HEK293 (cell line): Measurements from ENCODE around the gene ZNF771.

ENCODE experiments used
- KLF17 ChIP-seq: fragments of 450-650 bp; formaldehyde crosslinking; IDR thresholded peaks from 2 replicates; pipeline ENCODE4 v1.5.1; 2016; ENCODE audit warnings: missing biosample characterization, missing genetic modification characterization
- KLF9 ChIP-seq: fragments of 450-650 bp; formaldehyde crosslinking; IDR thresholded peaks from 2 replicates; pipeline ENCODE4 v1.5.1; 2016; ENCODE audit warnings: missing biosample characterization, missing genetic modification characterization, low read depth
- PATZ1 ChIP-seq: fragments of 450-650 bp; formaldehyde crosslinking; IDR thresholded peaks from 2 replicates; pipeline ENCODE4 v1.5.1; 2016; ENCODE audit warnings: missing biosample characterization, missing genetic modification characterization
- PRDM1 ChIP-seq: fragments of 450-650 bp; formaldehyde crosslinking; IDR thresholded peaks from 2 replicates; pipeline ENCODE4; 2016; ENCODE audit warnings: missing biosample characterization, missing genetic modification characterization
- SP3 ChIP-seq: fragments of 450-650 bp; formaldehyde crosslinking; IDR thresholded peaks from 2 replicates; pipeline ENCODE4 v1.5.1; 2016; ENCODE audit warnings: missing biosample characterization, missing genetic modification characterization
- ZBTB17 ChIP-seq: fragments of 450-650 bp; formaldehyde crosslinking; IDR thresholded peaks from 2 replicates; pipeline ENCODE4 v1.5.1; 2016; ENCODE audit warnings: missing biosample characterization, missing genetic modification characterization
- ZBTB20 ChIP-seq: fragments of 450-650 bp; formaldehyde crosslinking; IDR thresholded peaks from 2 replicates; pipeline ENCODE4 v1.5.1; 2016; ENCODE audit warnings: missing biosample characterization, missing genetic modification characterization
- ZBTB7A ChIP-seq: fragments of 450-650 bp; formaldehyde crosslinking; IDR thresholded peaks from 2 replicates; pipeline ENCODE4 v1.5.1; 2016; ENCODE audit warnings: low read depth, missing biosample characterization, missing genetic modification characterization
- ZEB2 ChIP-seq: fragments of 450-650 bp; formaldehyde crosslinking; IDR thresholded peaks from 2 replicates; pipeline ENCODE4 v1.5.1; 2016; ENCODE audit warnings: missing biosample characterization, missing genetic modification characterization
- ZIC2 ChIP-seq: fragments of 450-650 bp; formaldehyde crosslinking; IDR thresholded peaks from 2 replicates; pipeline ENCODE4 v1.5.1; 2016; ENCODE audit warnings: missing biosample characterization, missing genetic modification characterization
- ZNF157 ChIP-seq: fragments of 450-650 bp; formaldehyde crosslinking; IDR thresholded peaks from 2 replicates; pipeline ENCODE4 v1.5.1; 2016; ENCODE audit warnings: missing biosample characterization, missing genetic modification characterization
- ZNF23 ChIP-seq: fragments of 450-650 bp; formaldehyde crosslinking; IDR thresholded peaks from 2 replicates; pipeline ENCODE4 v1.5.1; 2016; ENCODE audit warnings: missing biosample characterization, missing genetic modification characterization, borderline replicate concordance
- ZNF324 ChIP-seq: fragments of 450-650 bp; formaldehyde crosslinking; IDR thresholded peaks from 2 replicates; pipeline ENCODE4 v1.5.1; 2016; ENCODE audit warnings: missing biosample characterization, missing genetic modification characterization
- ZNF335 ChIP-seq: fragments of 450-650 bp; formaldehyde crosslinking; conservative IDR thresholded peaks from 2 replicates; pipeline ENCODE4 v1.5.1; 2016; ENCODE audit warnings: missing biosample characterization, missing genetic modification characterization
- ZNF354C ChIP-seq: fragments of 450-650 bp; formaldehyde crosslinking; IDR thresholded peaks from 2 replicates; pipeline ENCODE4 v1.5.1; 2016; ENCODE audit warnings: missing biosample characterization, missing genetic modification characterization, low read depth, borderline replicate concordance
- ZNF366 ChIP-seq: fragments of 450-650 bp; formaldehyde crosslinking; conservative IDR thresholded peaks from 2 replicates; pipeline ENCODE4 v1.5.1; 2016; ENCODE audit warnings: missing biosample characterization, missing genetic modification characterization
- ZNF394 ChIP-seq: fragments of 450-650 bp; formaldehyde crosslinking; IDR thresholded peaks from 2 replicates; pipeline ENCODE4 v1.5.1; 2016; ENCODE audit warnings: missing biosample characterization, missing genetic modification characterization, mild to moderate bottlenecking, moderate library complexity, borderline replicate concordance
- ZNF473 ChIP-seq: fragments of 450-650 bp; formaldehyde crosslinking; IDR thresholded peaks from 2 replicates; pipeline ENCODE4 v1.5.1; 2017; ENCODE audit warnings: missing biosample characterization, missing genetic modification characterization
- ZNF529 ChIP-seq: fragments of 450-650 bp; formaldehyde crosslinking; IDR thresholded peaks from 2 replicates; pipeline ENCODE4 v1.5.1; 2017; ENCODE audit warnings: missing genetic modification characterization, missing biosample characterization; ENCODE audit not compliant: insufficient replicate concordance
- ZNF571 ChIP-seq: fragments of 450-650 bp; formaldehyde crosslinking; IDR thresholded peaks from 2 replicates; pipeline ENCODE4 v1.5.0; 2017; ENCODE audit warnings: missing biosample characterization, missing genetic modification characterization
- ZNF621 ChIP-seq: fragments of 450-650 bp; formaldehyde crosslinking; IDR thresholded peaks from 2 replicates; pipeline ENCODE4 v1.5.1; 2017; ENCODE audit warnings: missing biosample characterization, missing genetic modification characterization
- ZNF639 ChIP-seq: fragments of 450-650 bp; formaldehyde crosslinking; IDR thresholded peaks from 2 replicates; pipeline ENCODE4 v1.5.1; 2016; ENCODE audit warnings: missing biosample characterization, missing genetic modification characterization
- ZNF791 ChIP-seq: fragments of 450-650 bp; formaldehyde crosslinking; IDR thresholded peaks from 2 replicates; pipeline ENCODE4 v1.5.1; 2016; ENCODE audit warnings: missing biosample characterization, missing genetic modification characterization
- TF ChIP-seq, protein P1 (sequence below): fragments of 450-650 bp; formaldehyde crosslinking; IDR thresholded peaks from 2 replicates; pipeline ENCODE4 v1.5.1; 2016; ENCODE audit warnings: missing biosample characterization, missing genetic modification characterization
- TF ChIP-seq, protein P2 (sequence below): fragments of 450-650 bp; formaldehyde crosslinking; IDR thresholded peaks from 2 replicates; pipeline ENCODE4 v1.5.1; 2016; ENCODE audit warnings: missing biosample characterization, missing genetic modification characterization
- TF ChIP-seq, protein P3 (sequence below): fragments of 450-650 bp; formaldehyde crosslinking; IDR thresholded peaks from 2 replicates; pipeline ENCODE4 v1.5.1; 2016; ENCODE audit warnings: missing biosample characterization, missing genetic modification characterization

ZNF771 gene

DNA sequence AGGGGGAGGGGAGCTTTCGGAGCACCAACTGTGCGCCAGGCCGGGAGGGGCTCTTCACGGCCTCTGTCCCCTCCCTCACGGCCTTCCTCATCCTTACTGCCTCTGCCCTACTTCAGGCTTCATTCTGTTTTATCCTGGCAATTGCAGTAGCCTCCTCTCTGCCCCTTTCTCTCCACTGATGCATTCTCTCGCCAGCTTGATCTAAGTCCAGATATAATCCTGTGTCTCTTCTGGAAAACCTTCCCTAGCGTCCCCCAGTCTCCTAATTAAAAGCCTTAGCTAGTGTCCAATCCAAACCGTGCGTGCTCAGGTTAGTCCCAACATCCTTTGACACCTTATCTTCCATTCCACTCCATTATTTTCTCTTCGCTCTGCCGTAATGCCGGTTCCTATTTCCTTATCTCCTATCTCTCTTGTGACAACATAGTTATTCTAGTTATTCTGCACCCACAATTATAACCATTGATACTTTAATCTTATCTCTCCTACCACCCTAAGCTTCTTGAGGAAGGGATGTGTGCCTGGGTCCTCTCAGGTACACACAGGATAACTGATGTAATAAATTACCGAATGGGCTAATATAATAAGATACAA is 11.3 kb upstream of the ZNF771 start (continued):
- peak; percentile 97 for TF ChIP-seq PATZ1
- peak; percentile 12; the same call in 1 of the 2 replicates for TF ChIP-seq ZEB2 (tag by site-specific recombination)
- 0 out of 2 replicates have a peak, but pooled peaks have one; percentile 33 for TF ChIP-seq PRDM1 (tag by site-specific recombination)
- TF ChIP-seq ZNF791 (tag by site-specific recombination), result no peak
- TF ChIP-seq ZNF23, result no peak
- TF ChIP-seq ZIC2 (tag by site-specific recombination), result 0 out of 2 replicates have a peak, but pooled peaks have one; percentile 1
- peak; percentile 65 for TF ChIP-seq ZBTB20
- TF ChIP-seq, protein P1, sequence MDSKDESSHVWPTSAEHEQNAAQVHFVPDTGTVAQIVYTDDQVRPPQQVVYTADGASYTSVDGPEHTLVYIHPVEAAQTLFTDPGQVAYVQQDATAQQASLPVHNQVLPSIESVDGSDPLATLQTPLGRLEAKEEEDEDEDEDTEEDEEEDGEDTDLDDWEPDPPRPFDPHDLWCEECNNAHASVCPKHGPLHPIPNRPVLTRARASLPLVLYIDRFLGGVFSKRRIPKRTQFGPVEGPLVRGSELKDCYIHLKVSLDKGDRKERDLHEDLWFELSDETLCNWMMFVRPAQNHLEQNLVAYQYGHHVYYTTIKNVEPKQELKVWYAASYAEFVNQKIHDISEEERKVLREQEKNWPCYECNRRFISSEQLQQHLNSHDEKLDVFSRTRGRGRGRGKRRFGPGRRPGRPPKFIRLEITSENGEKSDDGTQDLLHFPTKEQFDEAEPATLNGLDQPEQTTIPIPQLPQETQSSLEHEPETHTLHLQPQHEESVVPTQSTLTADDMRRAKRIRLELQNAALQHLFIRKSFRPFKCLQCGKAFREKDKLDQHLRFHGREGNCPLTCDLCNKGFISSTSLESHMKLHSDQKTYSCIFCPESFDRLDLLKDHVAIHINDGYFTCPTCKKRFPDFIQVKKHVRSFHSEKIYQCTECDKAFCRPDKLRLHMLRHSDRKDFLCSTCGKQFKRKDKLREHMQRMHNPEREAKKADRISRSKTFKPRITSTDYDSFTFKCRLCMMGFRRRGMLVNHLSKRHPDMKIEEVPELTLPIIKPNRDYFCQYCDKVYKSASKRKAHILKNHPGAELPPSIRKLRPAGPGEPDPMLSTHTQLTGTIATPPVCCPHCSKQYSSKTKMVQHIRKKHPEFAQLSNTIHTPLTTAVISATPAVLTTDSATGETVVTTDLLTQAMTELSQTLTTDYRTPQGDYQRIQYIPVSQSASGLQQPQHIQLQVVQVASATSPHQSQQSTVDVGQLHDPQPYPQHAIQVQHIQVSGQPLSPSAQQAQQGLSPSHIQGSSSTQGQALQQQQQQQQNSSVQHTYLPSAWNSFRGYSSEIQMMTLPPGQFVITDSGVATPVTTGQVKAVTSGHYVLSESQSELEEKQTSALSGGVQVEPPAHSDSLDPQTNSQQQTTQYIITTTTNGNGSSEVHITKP, result peak; percentile 82
- TF ChIP-seq ZNF354C (tag by site-specific recombination), result no peak
- TF ChIP-seq SP3, result peak; percentile 35; the same call in 1 of the 2 replicates
- TF ChIP-seq ZNF366, result peak; percentile 80
- TF ChIP-seq ZNF335 (tag by site-specific recombination), result peak; percentile 99
- TF ChIP-seq ZNF473 (tag by site-specific recombination), result no peak
- peak; percentile 56; the same call in 1 of the 2 replicates for TF ChIP-seq ZNF639 (tag by site-specific recombination)
- no peak for TF ChIP-seq ZNF571
- TF ChIP-seq, protein P2, sequence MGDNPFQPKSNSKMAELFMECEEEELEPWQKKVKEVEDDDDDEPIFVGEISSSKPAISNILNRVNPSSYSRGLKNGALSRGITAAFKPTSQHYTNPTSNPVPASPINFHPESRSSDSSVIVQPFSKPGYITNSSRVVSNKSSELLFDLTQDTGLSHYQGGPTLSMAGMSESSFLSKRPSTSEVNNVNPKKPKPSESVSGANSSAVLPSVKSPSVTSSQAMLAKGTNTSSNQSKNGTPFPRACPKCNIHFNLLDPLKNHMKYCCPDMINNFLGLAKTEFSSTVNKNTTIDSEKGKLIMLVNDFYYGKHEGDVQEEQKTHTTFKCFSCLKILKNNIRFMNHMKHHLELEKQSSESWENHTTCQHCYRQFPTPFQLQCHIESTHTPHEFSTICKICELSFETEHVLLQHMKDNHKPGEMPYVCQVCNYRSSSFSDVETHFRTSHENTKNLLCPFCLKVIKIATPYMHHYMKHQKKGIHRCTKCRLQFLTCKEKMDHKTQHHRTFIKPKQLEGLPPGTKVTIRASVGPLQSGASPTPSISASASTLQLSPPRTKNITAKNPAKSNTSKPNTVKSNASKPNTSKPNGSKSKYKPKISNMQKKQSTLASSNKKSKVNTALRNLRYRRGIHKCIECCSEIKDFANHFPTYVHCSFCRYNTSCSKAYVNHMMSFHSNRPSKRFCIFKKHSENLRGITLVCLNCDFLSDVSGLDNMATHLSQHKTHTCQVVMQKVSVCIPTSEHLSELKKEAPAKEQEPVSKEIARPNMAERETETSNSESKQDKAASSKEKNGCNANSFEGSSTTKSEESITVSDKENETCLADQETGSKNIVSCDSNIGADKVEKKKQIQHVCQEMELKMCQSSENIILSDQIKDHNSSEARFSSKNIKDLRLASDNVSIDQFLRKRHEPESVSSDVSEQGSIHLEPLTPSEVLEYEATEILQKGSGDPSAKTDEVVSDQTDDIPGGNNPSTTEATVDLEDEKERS (tag by site-specific recombination), result no peak
- no peak for TF ChIP-seq ZNF157
- no peak for TF ChIP-seq ZNF529
- TF ChIP-seq KLF9 (tag by site-specific recombination), result 0 out of 2 replicates have a peak, but pooled peaks have one; percentile 34
- 0 out of 2 replicates have a peak, but pooled peaks have one; percentile 42 for TF ChIP-seq ZBTB7A (tag by site-specific recombination)
- TF ChIP-seq ZNF394, result 0 out of 2 replicates have a peak, but pooled peaks have one; percentile 55
- TF ChIP-seq ZBTB17 (tag by site-specific recombination), result peak; percentile 89
- peak; percentile 11; the same call in 1 of the 2 replicates for TF ChIP-seq KLF17 (tag by site-specific recombination)
- peak; percentile 7; the same call in 1 of the 2 replicates for TF ChIP-seq ZNF324 (tag by site-specific recombination)
- TF ChIP-seq, protein P3, sequence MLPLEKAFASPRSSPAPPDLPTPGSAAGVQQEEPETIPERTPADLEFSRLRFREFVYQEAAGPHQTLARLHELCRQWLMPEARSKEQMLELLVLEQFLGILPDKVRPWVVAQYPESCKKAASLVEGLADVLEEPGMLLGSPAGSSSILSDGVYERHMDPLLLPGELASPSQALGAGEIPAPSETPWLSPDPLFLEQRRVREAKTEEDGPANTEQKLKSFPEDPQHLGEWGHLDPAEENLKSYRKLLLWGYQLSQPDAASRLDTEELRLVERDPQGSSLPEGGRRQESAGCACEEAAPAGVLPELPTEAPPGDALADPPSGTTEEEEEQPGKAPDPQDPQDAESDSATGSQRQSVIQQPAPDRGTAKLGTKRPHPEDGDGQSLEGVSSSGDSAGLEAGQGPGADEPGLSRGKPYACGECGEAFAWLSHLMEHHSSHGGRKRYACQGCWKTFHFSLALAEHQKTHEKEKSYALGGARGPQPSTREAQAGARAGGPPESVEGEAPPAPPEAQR (tag by site-specific recombination), result no peak
- no peak for TF ChIP-seq ZNF621
